ENCODE results near the gene IL36B. TPM values are rescaled to one million over a fixed set of nuclear protein-coding genes. Genes with fewer than 3 reads are reported as not detected.
A peak's percentile ranks its signal among the peaks of the same experiment; 100 is the strongest.

Gene IL36B
- total RNA-seq, 2 experiments from 2014 or later: not detected

DNA sequence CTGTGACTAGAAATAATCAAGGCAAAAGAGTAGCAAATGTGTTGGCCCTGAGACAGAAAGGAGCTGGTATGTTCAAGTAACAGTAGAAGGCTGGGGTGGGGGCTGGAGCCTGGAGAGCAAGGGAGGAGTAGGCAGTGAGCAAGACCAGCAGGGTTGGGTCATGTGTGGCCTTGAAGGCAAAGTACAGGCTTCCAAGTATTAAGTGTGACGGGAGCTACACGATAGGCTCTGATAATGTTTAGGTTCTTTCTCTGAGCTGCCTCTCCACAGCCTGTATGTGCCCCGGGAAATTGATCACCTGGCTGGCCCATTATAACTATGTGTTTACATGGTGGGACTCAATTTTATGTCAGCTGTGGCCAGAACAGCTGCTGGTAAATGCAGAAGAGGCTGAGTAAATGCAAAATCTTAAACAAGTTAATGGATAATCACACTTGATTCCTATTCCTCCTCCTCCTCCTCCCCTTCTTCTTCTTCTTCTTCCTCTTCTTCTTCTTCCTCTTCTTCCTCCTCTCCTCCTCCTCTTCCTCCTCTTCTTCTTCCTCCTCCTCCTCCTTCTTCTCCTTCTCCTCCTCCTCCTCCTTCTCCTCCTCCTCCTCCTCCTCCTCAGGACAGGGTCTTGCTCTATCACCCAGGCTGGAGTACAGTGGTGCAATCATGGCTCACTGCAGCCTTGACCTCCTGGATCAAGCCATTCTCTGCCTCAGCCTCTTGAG is 24.4 kb upstream of the IL36B start:
- Histone ChIP-seq H3K36me3 (ENCODE audit: insufficient read depth, low read length) (no peaks in the 10 kb centered on the region), H3K9me3 (ENCODE audit: control insufficient read depth in 1 of 2, insufficient read depth in 1 of 2, low read length in 2 of 2) (no peaks in the 10 kb centered on the region), H3K4me1 (ENCODE audit: insufficient read depth, low read length) (peaks cover 8% of the 10 kb centered on the region), H3K27ac (ENCODE audit: low read depth in 1 of 2, low read length in 2 of 2) (no peak overlapping the region), H3K27me3 (ENCODE audit: control insufficient read depth in 1 of 2, insufficient read depth in 2 of 2, low read length in 2 of 2) (no peaks in the 10 kb centered on the region), H3K4me3 (ENCODE audit: low read length) (no peak overlapping the region)
- intact Hi-C loops (cut with DNase I, micrococcal nuclease): no loop called here
- Mint-ChIP-seq H3K9me3 (no peaks in the 10 kb centered on the region), H3K27me3 (no peaks in the 10 kb centered on the region), H3K4me3 (no peak overlapping the region), H3K4me1 (ENCODE audit: low read depth) (peaks cover 8% of the 10 kb centered on the region), H3K27ac (no peak overlapping the region), H3K36me3 (ENCODE audit: low read depth) (no peaks in the 10 kb centered on the region)
- ChIA-PET POLR2A (no interaction called here), CTCF (no interaction called here)
- TF ChIP-seq, protein P1, sequence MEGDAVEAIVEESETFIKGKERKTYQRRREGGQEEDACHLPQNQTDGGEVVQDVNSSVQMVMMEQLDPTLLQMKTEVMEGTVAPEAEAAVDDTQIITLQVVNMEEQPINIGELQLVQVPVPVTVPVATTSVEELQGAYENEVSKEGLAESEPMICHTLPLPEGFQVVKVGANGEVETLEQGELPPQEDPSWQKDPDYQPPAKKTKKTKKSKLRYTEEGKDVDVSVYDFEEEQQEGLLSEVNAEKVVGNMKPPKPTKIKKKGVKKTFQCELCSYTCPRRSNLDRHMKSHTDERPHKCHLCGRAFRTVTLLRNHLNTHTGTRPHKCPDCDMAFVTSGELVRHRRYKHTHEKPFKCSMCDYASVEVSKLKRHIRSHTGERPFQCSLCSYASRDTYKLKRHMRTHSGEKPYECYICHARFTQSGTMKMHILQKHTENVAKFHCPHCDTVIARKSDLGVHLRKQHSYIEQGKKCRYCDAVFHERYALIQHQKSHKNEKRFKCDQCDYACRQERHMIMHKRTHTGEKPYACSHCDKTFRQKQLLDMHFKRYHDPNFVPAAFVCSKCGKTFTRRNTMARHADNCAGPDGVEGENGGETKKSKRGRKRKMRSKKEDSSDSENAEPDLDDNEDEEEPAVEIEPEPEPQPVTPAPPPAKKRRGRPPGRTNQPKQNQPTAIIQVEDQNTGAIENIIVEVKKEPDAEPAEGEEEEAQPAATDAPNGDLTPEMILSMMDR (IDR thresholded peaks at IDR 0.05): no peak
- DNase-seq (no peak), ATAC-seq (ENCODE audit: poor library complexity) (no peak)

GRCh38 chr2:113075600-113075999 is 22.9 kb upstream of the IL36B start:
- Mint-ChIP-seq H3K36me3 (ENCODE audit: low read depth) (no peaks in the 10 kb centered on the region), H3K4me1 (ENCODE audit: low read depth) (peaks cover 8% of the 10 kb centered on the region), H3K4me3 (no peak overlapping the region), H3K27ac (no peak overlapping the region), H3K27me3 (no peaks in the 10 kb centered on the region), H3K9me3 (no peaks in the 10 kb centered on the region)
- intact Hi-C loops (cut with DNase I, micrococcal nuclease): no loop called here
- Histone ChIP-seq H3K27ac (ENCODE audit: low read depth in 1 of 2, low read length in 2 of 2) (no peak overlapping the region), H3K4me1 (ENCODE audit: insufficient read depth, low read length) (peaks cover 8% of the 10 kb centered on the region), H3K27me3 (ENCODE audit: control insufficient read depth in 1 of 2, insufficient read depth in 2 of 2, low read length in 2 of 2) (no peaks in the 10 kb centered on the region), H3K36me3 (ENCODE audit: insufficient read depth, low read length) (no peaks in the 10 kb centered on the region), H3K4me3 (ENCODE audit: low read length) (no peak overlapping the region), H3K9me3 (ENCODE audit: control insufficient read depth in 1 of 2, insufficient read depth in 1 of 2, low read length in 2 of 2) (no peaks in the 10 kb centered on the region)
- no peak for ATAC-seq (ENCODE audit: poor library complexity)
- TF ChIP-seq, protein P1 (IDR thresholded peaks at IDR 0.05): no peak
- POLR2A ChIA-PET: no interaction called here
- no peak for DNase-seq
- CTCF ChIA-PET: no interaction called here

GRCh38 chr2:113075030-113075429 is 22.4 kb upstream of the IL36B start:
- no peaks in the 10 kb centered on the region for H3K27me3 Mint-ChIP-seq
- H3K4me1 Mint-ChIP-seq (ENCODE audit: low read depth): peaks cover 8% of the 10 kb centered on the region
- ChIA-PET CTCF (no interaction called here), POLR2A (no interaction called here)
- H3K27me3 ChIP-seq (ENCODE audit: control insufficient read depth in 1 of 2, insufficient read depth in 2 of 2, low read length in 2 of 2): no peaks in the 10 kb centered on the region
- H3K36me3 Mint-ChIP-seq (ENCODE audit: low read depth): no peaks in the 10 kb centered on the region
- H3K9me3 ChIP-seq (ENCODE audit: control insufficient read depth in 1 of 2, insufficient read depth in 1 of 2, low read length in 2 of 2): no peaks in the 10 kb centered on the region
- H3K9me3 Mint-ChIP-seq: no peaks in the 10 kb centered on the region
- H3K27ac ChIP-seq (ENCODE audit: low read depth in 1 of 2, low read length in 2 of 2): no peak overlapping the region
- H3K4me3 Mint-ChIP-seq: no peak overlapping the region
- DNase-seq (peak in 2 of 14 experiments; percentile 6 to 14), ATAC-seq (ENCODE audit: poor library complexity) (no peak)
- H3K36me3 ChIP-seq (ENCODE audit: insufficient read depth, low read length): no peaks in the 10 kb centered on the region
- intact Hi-C loops (cut with DNase I, micrococcal nuclease): no loop called here
- H3K4me3 ChIP-seq (ENCODE audit: low read length): no peak overlapping the region
- TF ChIP-seq, protein P1 (IDR thresholded peaks at IDR 0.05): no peak
- peaks cover 8% of the 10 kb centered on the region for H3K4me1 ChIP-seq (ENCODE audit: insufficient read depth, low read length)
- H3K27ac Mint-ChIP-seq: no peak overlapping the region

All from CD4-positive, alpha-beta T cell (primary cell).